Measurements from ENCODE around the gene DEFB129.

DNA sequence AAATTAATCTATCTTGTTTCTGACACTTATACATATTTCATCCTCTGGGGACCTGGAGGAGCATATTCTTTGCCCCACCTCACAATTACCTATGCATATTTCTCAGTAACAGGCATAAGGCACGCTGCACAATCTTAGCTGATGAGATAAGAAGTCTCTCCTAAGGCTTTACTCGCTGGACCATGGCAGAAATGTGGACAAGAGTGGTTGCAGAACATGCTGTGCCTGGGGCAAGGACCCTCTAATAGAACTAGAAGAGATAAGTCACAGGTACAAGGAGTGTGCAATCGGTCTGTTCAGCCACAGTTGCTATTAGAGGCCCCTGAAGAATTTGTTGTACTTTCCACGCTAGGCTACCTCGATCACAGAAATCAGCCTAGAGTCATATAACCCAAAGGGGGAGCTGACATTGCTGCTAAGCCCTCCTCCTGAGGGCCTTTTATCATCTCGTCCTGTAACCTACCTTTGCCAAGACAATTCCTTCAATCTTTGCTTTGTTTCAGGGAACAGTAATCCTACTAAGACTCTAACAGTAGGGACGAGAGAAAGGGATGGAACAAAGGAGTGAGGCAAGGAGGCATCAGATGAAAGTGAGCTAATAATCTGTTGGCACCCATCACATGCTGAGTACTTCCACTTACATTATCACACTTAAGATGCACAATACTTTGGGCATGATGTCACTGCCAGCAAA, 16.1 kb upstream of the DEFB129 start:
- TF ChIP-seq POLR2A (IDR thresholded peaks at IDR 0.05): no peak
- TF ChIP-seq, protein P1, sequence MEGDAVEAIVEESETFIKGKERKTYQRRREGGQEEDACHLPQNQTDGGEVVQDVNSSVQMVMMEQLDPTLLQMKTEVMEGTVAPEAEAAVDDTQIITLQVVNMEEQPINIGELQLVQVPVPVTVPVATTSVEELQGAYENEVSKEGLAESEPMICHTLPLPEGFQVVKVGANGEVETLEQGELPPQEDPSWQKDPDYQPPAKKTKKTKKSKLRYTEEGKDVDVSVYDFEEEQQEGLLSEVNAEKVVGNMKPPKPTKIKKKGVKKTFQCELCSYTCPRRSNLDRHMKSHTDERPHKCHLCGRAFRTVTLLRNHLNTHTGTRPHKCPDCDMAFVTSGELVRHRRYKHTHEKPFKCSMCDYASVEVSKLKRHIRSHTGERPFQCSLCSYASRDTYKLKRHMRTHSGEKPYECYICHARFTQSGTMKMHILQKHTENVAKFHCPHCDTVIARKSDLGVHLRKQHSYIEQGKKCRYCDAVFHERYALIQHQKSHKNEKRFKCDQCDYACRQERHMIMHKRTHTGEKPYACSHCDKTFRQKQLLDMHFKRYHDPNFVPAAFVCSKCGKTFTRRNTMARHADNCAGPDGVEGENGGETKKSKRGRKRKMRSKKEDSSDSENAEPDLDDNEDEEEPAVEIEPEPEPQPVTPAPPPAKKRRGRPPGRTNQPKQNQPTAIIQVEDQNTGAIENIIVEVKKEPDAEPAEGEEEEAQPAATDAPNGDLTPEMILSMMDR (IDR thresholded peaks at IDR 0.05): no peak

Data from transverse colon (tissue), 3 donors.